HG03103 (cell line): ENCODE results near the gene CTNND2.
A peak's percentile ranks its signal among the peaks of the same experiment; 100 is the strongest.
"Not testable (repeated sequence)": the region's sequence is repeated elsewhere in the genome, so short reads cannot be mapped to it uniquely, and the experiment has no call there.

Source experiments
- ATAC-seq: cut with Tn5 transposase; IDR thresholded peaks from one replicate; pipeline ENCODE4 v1.9.1; 2021; ENCODE audit warnings: low read depth; ENCODE audit not compliant: unreplicated experiment

Gene CTNND2

GRCh38 chr5:11012295-11012694 lies 892.0 kb downstream of the CTNND2 start:
- ATAC-seq: no peak

- no peak for ATAC-seq
Measured at GRCh38 chr5:11010429-11011210, 893.6 kb downstream of the CTNND2 start.

GRCh38 chr5:11009576-11009975 lies 894.7 kb downstream of the CTNND2 start:
- no peak for ATAC-seq

GRCh38 chr5:11007269-11007870 lies 896.9 kb downstream of the CTNND2 start:
- ATAC-seq: no peak

- not testable (repeated sequence) for ATAC-seq
Measured at GRCh38 chr5:11004523-11004922, 899.7 kb downstream of the CTNND2 start.

- ATAC-seq: no peak
Measured at GRCh38 chr5:11000515-11001353, 903.5 kb downstream of the CTNND2 start.

GRCh38 chr5:10999714-11000113 lies 904.5 kb downstream of the CTNND2 start:
- no peak for ATAC-seq

GRCh38 chr5:10995891-10996290 lies 908.4 kb downstream of the CTNND2 start:
- ATAC-seq: no peak

- no peak for ATAC-seq
Measured at GRCh38 chr5:10994091-10994986, 909.9 kb downstream of the CTNND2 start.

GRCh38 chr5:10990634-10991033 lies 913.6 kb downstream of the CTNND2 start:
- no peak for ATAC-seq

GRCh38 chr5:10989577-10990263 lies 914.5 kb downstream of the CTNND2 start:
- ATAC-seq: no peak

GRCh38 chr5:10988622-10989021 lies 915.6 kb downstream of the CTNND2 start:
- ATAC-seq: no peak

- ATAC-seq: peak; percentile 94
Measured at GRCh38 chr5:10987925-10988504, 916.2 kb downstream of the CTNND2 start.

GRCh38 chr5:10987276-10987924 lies 916.8 kb downstream of the CTNND2 start:
- no peak for ATAC-seq

GRCh38 chr5:10985721-10986110 lies 918.5 kb downstream of the CTNND2 start:
- no peak for ATAC-seq

GRCh38 chr5:10985091-10985720 lies 919.0 kb downstream of the CTNND2 start:
- no peak for ATAC-seq

GRCh38 chr5:10984021-10984715 lies 920.1 kb downstream of the CTNND2 start:
- no peak for ATAC-seq

- ATAC-seq: no peak
Measured at GRCh38 chr5:10982626-10983025, 921.6 kb downstream of the CTNND2 start.
